H9 (cell line): ENCODE data around the gene BTBD19. TPM values are rescaled to one million over a fixed set of nuclear protein-coding genes. Genes with fewer than 3 reads are reported as not detected.

ENCODE experiments used
- DNase-seq: peaks from one replicate; pipeline ENCODE4 v3.0.0-alpha.2; 2017
- H2AFZ ChIP-seq: one replicate; pipeline ENCODE4 v1.6.1; 2013; ENCODE audit warnings: mild to moderate bottlenecking, low read length, control low read depth, moderate library complexity
- H2AK5ac ChIP-seq: 2 replicates; pipeline ENCODE4 v1.6.1; 2013; ENCODE audit warnings: low read length, control low read depth, mixed read lengths; ENCODE audit not compliant: insufficient read length
- H2BK120ac ChIP-seq: one replicate; pipeline ENCODE4 v1.6.1; 2013; ENCODE audit warnings: low read depth, mild to moderate bottlenecking, low read length, control low read depth, inconsistent platforms; ENCODE audit not compliant: poor library complexity, severe bottlenecking
- H2BK12ac ChIP-seq: 2 replicates; pipeline ENCODE4 v1.6.1; 2013; ENCODE audit warnings: low read length, control low read depth, mixed read lengths, low read depth; ENCODE audit not compliant: insufficient read length
- H2BK15ac ChIP-seq: 2 replicates; pipeline ENCODE4 v1.6.1; 2013; ENCODE audit warnings: low read depth, low read length, control low read depth
- H2BK20ac ChIP-seq: one replicate; pipeline ENCODE4 v1.6.1; 2013; ENCODE audit warnings: low read depth, mild to moderate bottlenecking, low read length, control low read depth, inconsistent platforms; ENCODE audit not compliant: poor library complexity, severe bottlenecking
- H2BK5ac ChIP-seq: 2 replicates; pipeline ENCODE4 v1.6.1; 2013; ENCODE audit warnings: low read length, control low read depth, mixed read lengths; ENCODE audit not compliant: insufficient read length
- H3K14ac ChIP-seq: 2 replicates; pipeline ENCODE4 v1.6.1; 2013; ENCODE audit warnings: low read length, control low read depth; ENCODE audit not compliant: insufficient read depth
- H3K18ac ChIP-seq: 2 replicates; pipeline ENCODE4 v1.6.1; 2013; ENCODE audit warnings: low read depth, mild to moderate bottlenecking, mixed read lengths, low read length, control low read depth; ENCODE audit not compliant: insufficient read length
- H3K23ac ChIP-seq: 2 replicates; pipeline ENCODE4 v1.6.1; 2013; ENCODE audit warnings: low read length, control low read depth, mixed read lengths, low read depth; ENCODE audit not compliant: insufficient read length
- H3K23me2 ChIP-seq: 2 replicates; pipeline ENCODE4 v1.6.1; 2013; ENCODE audit warnings: low read depth, mild to moderate bottlenecking, mixed read lengths, low read length, control low read depth; ENCODE audit not compliant: insufficient read length, poor library complexity, severe bottlenecking
- H3K27ac ChIP-seq: 2 replicates; pipeline ENCODE4 v1.5.1; 2013; ENCODE audit warnings: low read length, control low read depth, mixed read lengths, low read depth; ENCODE audit not compliant: insufficient read length
- H3K27me3 ChIP-seq: 2 replicates; pipeline ENCODE4 v1.6.1; 2013; ENCODE audit warnings: low read length, control low read depth, inconsistent platforms; ENCODE audit not compliant: insufficient read depth
- H3K4ac ChIP-seq: 2 replicates; pipeline ENCODE4 v1.6.1; 2013; ENCODE audit warnings: low read depth, mild to moderate bottlenecking, control low read depth, inconsistent platforms, low read length, moderate library complexity
- H3K4me1 ChIP-seq: 2 replicates; pipeline ENCODE4 v1.6.1; 2013; ENCODE audit warnings: low read length, control low read depth, inconsistent platforms; ENCODE audit not compliant: insufficient read depth
- H3K4me2 ChIP-seq: 2 replicates; pipeline ENCODE4 v1.6.1; 2013; ENCODE audit warnings: low read length, control low read depth, mixed read lengths; ENCODE audit not compliant: insufficient read length, insufficient read depth
- H3K56ac ChIP-seq: 2 replicates; pipeline ENCODE4 v1.6.1; 2013; ENCODE audit warnings: low read depth, mild to moderate bottlenecking, mixed read lengths, low read length, control low read depth; ENCODE audit not compliant: insufficient read length
- H3K79me1 ChIP-seq: 2 replicates; pipeline ENCODE4 v1.6.1; 2013; ENCODE audit warnings: low read depth, mild to moderate bottlenecking, moderate library complexity, low read length, control low read depth, inconsistent platforms; ENCODE audit not compliant: insufficient read depth, poor library complexity, severe bottlenecking
- H3K79me2 ChIP-seq: 2 replicates; pipeline ENCODE4 v1.6.1; 2013; ENCODE audit warnings: low read length, control low read depth, inconsistent platforms; ENCODE audit not compliant: insufficient read depth
- H3K9ac ChIP-seq: 2 replicates; pipeline ENCODE4 v1.6.1; 2013; ENCODE audit warnings: low read length, control low read depth, mixed read lengths; ENCODE audit not compliant: insufficient read length; ENCODE audit errors: extremely low read depth
- H3K9me3 ChIP-seq: one replicate; pipeline ENCODE4 v1.6.1; 2013; ENCODE audit warnings: low read depth, low read length, inconsistent platforms; ENCODE audit not compliant: control insufficient read depth
- H3T11ph ChIP-seq: one replicate; pipeline ENCODE4 v1.6.1; 2013; ENCODE audit warnings: mild to moderate bottlenecking, low read length, control low read depth, inconsistent platforms
- H4K20me1 ChIP-seq: one replicate; pipeline ENCODE4 v1.6.1; 2013; ENCODE audit not compliant: control insufficient read depth, insufficient read length, insufficient read depth
- H4K5ac ChIP-seq: 2 replicates; pipeline ENCODE4 v1.6.1; 2013; ENCODE audit warnings: low read depth, mild to moderate bottlenecking, mixed read lengths, low read length, control low read depth; ENCODE audit not compliant: insufficient read length
- H4K8ac ChIP-seq: replicated peaks from 2 replicates; pipeline ENCODE4 v1.6.1; 2013; ENCODE audit warnings: low read length, control low read depth, mixed read lengths, low read depth; ENCODE audit not compliant: insufficient read length
- H4K91ac ChIP-seq: 2 replicates; pipeline ENCODE4 v1.6.1; 2013; ENCODE audit warnings: low read depth, mild to moderate bottlenecking, moderate library complexity, mixed read lengths, low read length, control low read depth; ENCODE audit not compliant: insufficient read length
- H3K27ac Mint-ChIP-seq, 3 experiments: 2 replicates in 2 of 3; 3 replicates in 1 of 3; pipeline ENCODE4 v1.8.0; 2020 to 2021; ENCODE audit warnings: mixed read lengths in 3 of 3, mild to moderate bottlenecking in 1 of 3, moderate library complexity in 1 of 3
- H3K27me3 Mint-ChIP-seq: 2 replicates; pipeline ENCODE4 v1.8.0; 2021; ENCODE audit warnings: low read depth, mild to moderate bottlenecking, moderate library complexity, mixed read lengths
- H3K36me3 Mint-ChIP-seq, 3 experiments: 2 replicates in 2 of 3; 3 replicates in 1 of 3; pipeline ENCODE4 v1.8.0; 2020 to 2021; ENCODE audit warnings: low read depth in 3 of 3, mixed read lengths in 3 of 3; ENCODE audit not compliant: insufficient read depth in 1 of 3
- H3K4me1 Mint-ChIP-seq, 2 experiments: 2 replicates each; pipeline ENCODE4 v1.8.0; 2020; ENCODE audit warnings: mixed read lengths in 2 of 2
- H3K4me3 Mint-ChIP-seq, 2 experiments: 2 replicates in 1 of 2; 3 replicates in 1 of 2; pipeline ENCODE4 v1.8.0; 2020 to 2021; ENCODE audit warnings: mild to moderate bottlenecking in 2 of 2, mixed read lengths in 2 of 2, moderate library complexity in 1 of 2
- H3K9me3 Mint-ChIP-seq, 2 experiments: 2 replicates in 1 of 2; 3 replicates in 1 of 2; pipeline ENCODE4 v1.8.0; 2020; ENCODE audit warnings: mild to moderate bottlenecking in 2 of 2, mixed read lengths in 2 of 2, moderate library complexity in 1 of 2
- CTCF ChIP-seq: fragments of 200-600 bp; sonication (generic); conservative IDR thresholded peaks from 3 replicates; pipeline ENCODE4 v1.8.0; 2021; ENCODE audit warnings: antibody characterized with exemption, mild to moderate bottlenecking
- WGBS: extraction: QIAGEN DNeasy Blood & Tissue Kit; methylation state at CpG from one replicate; pipeline ENCODE4 v1.1.7; 2013; ENCODE audit warnings: missing lambda C conversion rate, low lambda C conversion rate, mixed read lengths; ENCODE audit not compliant: insufficient read length; ENCODE audit errors: extremely low coverage; 5-methylcytosine and 5-hydroxymethylcytosine counted together
- total RNA-seq: library from RNA; stranded (reverse); gene quantifications from 2 replicates; pipeline ENCODE4 v1.2.1, GENCODE V29; 2021

The BTBD19 gene
- total RNA-seq, 1 experiment from 2014 or later = 1.9 TPM

GRCh38 chr1:44829506-44830384, 21.4 kb downstream of the BTBD19 start:
- H2BK12ac ChIP-seq = no peak overlapping the region
- H4K20me1 ChIP-seq = no peaks in the 10 kb centered on the region
- no peak overlapping the region for H3K27ac ChIP-seq
- H3K14ac ChIP-seq = no peak overlapping the region; the same call in 1 of the 2 replicates
- Mint-ChIP-seq H3K4me3 (no peak overlapping the region), H3K9me3 (no peaks in the 10 kb centered on the region), H3K27me3 (no peaks in the 10 kb centered on the region; the same call in 1 of the 2 replicates), H3K27ac (peak overlapping the region in 1 of 3 experiments; percentile 49; a peak in 1 of 7 replicates), H3K36me3 (no peaks in the 10 kb centered on the region), H3K4me1 (peaks cover 10 to 18% of the 10 kb centered on the region in 2 experiments)
- no peak for DNase-seq
- no peaks in the 10 kb centered on the region; the same call in 1 of the 2 replicates for H3K4me1 ChIP-seq
- H4K8ac ChIP-seq = no peak overlapping the region
- no peak overlapping the region for H2AFZ ChIP-seq
- no CpG with 5 or more reads among the region's 12 CpGs for WGBS
- H3K56ac ChIP-seq = no peak overlapping the region
- no peak overlapping the region for H2BK5ac ChIP-seq
- H3K18ac ChIP-seq = no peak overlapping the region
- H3K9ac ChIP-seq = no peak overlapping the region
- no peak overlapping the region for H3K4me2 ChIP-seq
- no peak overlapping the region for H4K5ac ChIP-seq
- no peak overlapping the region for H2BK120ac ChIP-seq
- H3K23ac ChIP-seq = no peak overlapping the region
- H2BK20ac ChIP-seq = no peak overlapping the region
- H3T11ph ChIP-seq = no peak overlapping the region
- no peak for TF ChIP-seq CTCF
- no peaks in the 10 kb centered on the region for H3K27me3 ChIP-seq
- H4K91ac ChIP-seq = no peak overlapping the region
- H3K9me3 ChIP-seq = no peaks in the 10 kb centered on the region
- no peak overlapping the region for H2AK5ac ChIP-seq
- no peak overlapping the region for H2BK15ac ChIP-seq
- no peaks in the 10 kb centered on the region for H3K79me2 ChIP-seq
- H3K23me2 ChIP-seq = no peaks in the 10 kb centered on the region
- H3K4ac ChIP-seq = no peak overlapping the region
- no peaks in the 10 kb centered on the region for H3K79me1 ChIP-seq
